Skeletal muscle satellite cell (primary cell): ENCODE results near the gene FAM204A.

ENCODE experiments used
- H3K27me3 ChIP-seq: 2 replicates; pipeline ENCODE4 v1.7.0; 2013; ENCODE audit warnings: low read length; ENCODE audit not compliant: control insufficient read depth, insufficient read depth
- H3K36me3 ChIP-seq: 2 replicates; pipeline ENCODE4 v1.7.0; 2013; ENCODE audit warnings: mild to moderate bottlenecking, control low read depth, low read length; ENCODE audit not compliant: insufficient read depth
- H3K4me1 ChIP-seq: 2 replicates; pipeline ENCODE4 v1.7.0; 2013; ENCODE audit warnings: low read length; ENCODE audit not compliant: control insufficient read depth, insufficient read depth
- H3K4me2 ChIP-seq: 2 replicates; pipeline ENCODE4 v1.7.0; 2013; ENCODE audit warnings: mild to moderate bottlenecking, low read length
- H3K4me3 ChIP-seq: 2 replicates; pipeline ENCODE4 v1.7.0; 2013; ENCODE audit warnings: low read length
- H3K9ac ChIP-seq: 2 replicates; pipeline ENCODE4 v1.7.0; 2013; ENCODE audit warnings: mild to moderate bottlenecking, low read depth, low read length, moderate library complexity
- H3K9me3 ChIP-seq: replicated peaks from 2 replicates; pipeline ENCODE4 v1.7.0; 2013; ENCODE audit warnings: mild to moderate bottlenecking, control low read depth, low read length

The FAM204A gene

GRCh38 chr10:118356628-118357027, 14.5 kb upstream of the FAM204A start:
- Histone ChIP-seq H3K9me3 (no peaks in the 10 kb centered on the region), H3K9ac (no peak overlapping the region), H3K36me3 (no peaks in the 10 kb centered on the region), H3K4me1 (no peaks in the 10 kb centered on the region), H3K27me3 (no peaks in the 10 kb centered on the region), H3K4me3 (no peak overlapping the region), H3K4me2 (no peak overlapping the region)

DNA sequence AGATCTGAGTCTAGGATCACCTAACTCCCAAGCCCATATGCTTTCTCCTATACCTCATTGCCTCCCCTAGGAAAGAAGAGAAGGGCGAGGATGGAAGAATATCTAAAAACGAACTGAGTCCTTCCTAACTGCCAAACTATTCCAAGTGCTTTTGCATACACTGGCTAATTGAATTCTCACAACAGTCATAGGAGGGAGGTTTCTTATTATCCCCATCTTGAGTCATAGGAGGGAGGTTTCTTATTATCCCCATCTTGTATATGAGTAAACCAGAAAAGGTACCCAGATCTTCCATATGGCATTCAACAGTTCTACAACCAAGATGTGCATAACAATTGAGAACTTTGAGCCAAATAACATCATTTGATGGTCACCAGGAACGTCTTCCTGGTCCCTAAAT, 13.1 kb upstream of the FAM204A start:
- Histone ChIP-seq H3K4me3 (no peak overlapping the region), H3K4me2 (no peak overlapping the region), H3K9ac (no peak overlapping the region), H3K36me3 (no peaks in the 10 kb centered on the region), H3K9me3 (no peaks in the 10 kb centered on the region), H3K4me1 (no peaks in the 10 kb centered on the region), H3K27me3 (no peaks in the 10 kb centered on the region)

- Histone ChIP-seq H3K9me3 (no peaks in the 10 kb centered on the region), H3K4me2 (no peak overlapping the region), H3K36me3 (no peaks in the 10 kb centered on the region), H3K4me1 (no peaks in the 10 kb centered on the region), H3K4me3 (no peak overlapping the region), H3K9ac (no peak overlapping the region), H3K27me3 (peaks cover 3% of the 10 kb centered on the region)
Measured at GRCh38 chr10:118349235-118349634, 7.1 kb upstream of the FAM204A start.

GRCh38 chr10:118343549-118343948, 1.4 kb upstream of the FAM204A start:
- peaks cover 11% of the 10 kb centered on the region for H3K4me1 ChIP-seq
- H3K9ac ChIP-seq = no peak overlapping the region
- H3K27me3 ChIP-seq = peaks cover 3% of the 10 kb centered on the region
- H3K4me2 ChIP-seq = no peak overlapping the region
- H3K36me3 ChIP-seq = no peaks in the 10 kb centered on the region
- H3K4me3 ChIP-seq = no peak overlapping the region
- H3K9me3 ChIP-seq = no peaks in the 10 kb centered on the region

GRCh38 chr10:118343115-118343514, 991 bp upstream of the FAM204A start:
- Histone ChIP-seq H3K4me1 (peaks cover 11% of the 10 kb centered on the region), H3K36me3 (no peaks in the 10 kb centered on the region), H3K4me3 (no peak overlapping the region), H3K9ac (no peak overlapping the region), H3K4me2 (no peak overlapping the region), H3K9me3 (no peaks in the 10 kb centered on the region), H3K27me3 (peaks cover under 1% of the 10 kb centered on the region)

- peak overlapping the region; percentile 90 for H3K9ac ChIP-seq
- no peaks in the 10 kb centered on the region for H3K36me3 ChIP-seq
- H3K4me3 ChIP-seq = peak overlapping the region; percentile 83
Measured at GRCh38 chr10:118342638-118343020, 505 bp upstream of the FAM204A start.

DNA sequence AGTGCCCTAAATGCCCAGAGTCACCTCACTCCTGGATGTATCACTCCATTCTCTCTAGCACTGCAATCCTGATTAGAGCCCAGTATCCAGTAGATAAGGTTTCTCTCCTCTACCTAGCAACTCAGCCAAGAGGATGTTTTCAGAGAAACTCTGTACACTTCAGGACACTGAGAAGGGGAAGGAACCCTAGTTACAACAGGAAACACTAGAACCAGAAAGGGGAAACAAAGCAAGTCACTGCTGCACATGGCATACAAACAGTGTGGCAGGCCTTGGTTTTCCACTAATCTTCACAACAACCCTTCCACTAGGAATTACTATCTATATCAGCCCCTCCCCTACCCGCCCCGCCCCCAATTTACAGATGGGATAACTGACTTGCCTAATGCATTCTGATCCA, 1.6 kb downstream of the FAM204A start:
- Histone ChIP-seq H3K4me1 (peaks cover 11% of the 10 kb centered on the region), H3K4me3 (peak overlapping the region; percentile 15), H3K9me3 (no peaks in the 10 kb centered on the region), H3K9ac (no peak overlapping the region), H3K4me2 (peak overlapping the region; percentile 83), H3K27me3 (no peaks in the 10 kb centered on the region), H3K36me3 (peaks cover 8% of the 10 kb centered on the region)

More at GRCh38 chr10:118342638-118343020, 505 bp upstream of the FAM204A start:
- Histone ChIP-seq H3K9me3 (no peaks in the 10 kb centered on the region), H3K27me3 (no peaks in the 10 kb centered on the region), H3K4me2 (peak overlapping the region; percentile 90), H3K4me1 (peaks cover 11% of the 10 kb centered on the region)

GRCh38 chr10:118339111-118339510, 3.0 kb downstream of the FAM204A start:
- no peak overlapping the region for H3K9ac ChIP-seq
- H3K27me3 ChIP-seq = no peaks in the 10 kb centered on the region
- peaks cover 19% of the 10 kb centered on the region for H3K36me3 ChIP-seq
- no peaks in the 10 kb centered on the region for H3K9me3 ChIP-seq
- no peak overlapping the region for H3K4me3 ChIP-seq
- H3K4me1 ChIP-seq = peaks cover 11% of the 10 kb centered on the region
- H3K4me2 ChIP-seq = no peak overlapping the region

DNA sequence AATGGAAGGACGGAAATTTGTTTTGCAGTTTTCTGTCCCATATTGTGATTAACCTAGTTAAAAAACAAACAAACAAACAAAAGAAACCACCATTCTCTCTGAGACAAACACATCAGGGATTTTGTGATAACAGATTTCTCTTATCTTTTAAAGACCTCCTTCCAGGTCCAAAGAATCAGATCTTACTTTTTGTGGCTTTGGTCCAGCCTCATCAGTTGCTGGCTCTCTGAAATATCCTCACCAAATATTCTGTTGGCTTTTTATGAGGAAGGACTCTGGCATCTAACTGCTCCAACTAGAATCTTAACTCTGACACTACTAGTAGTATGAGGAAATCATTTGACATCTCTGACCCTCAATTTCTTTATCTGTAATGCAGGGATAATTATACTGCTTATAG, 4.8 kb downstream of the FAM204A start:
- peaks cover 32% of the 10 kb centered on the region for H3K36me3 ChIP-seq
- no peaks in the 10 kb centered on the region for H3K9me3 ChIP-seq
- no peaks in the 10 kb centered on the region for H3K27me3 ChIP-seq
- no peak overlapping the region for H3K4me3 ChIP-seq
- peaks cover 11% of the 10 kb centered on the region for H3K4me1 ChIP-seq
- no peak overlapping the region for H3K4me2 ChIP-seq
- no peak overlapping the region for H3K9ac ChIP-seq

- Histone ChIP-seq H3K4me1 (no peaks in the 10 kb centered on the region), H3K27me3 (no peaks in the 10 kb centered on the region), H3K9me3 (no peaks in the 10 kb centered on the region), H3K36me3 (peaks cover 54% of the 10 kb centered on the region), H3K4me2 (no peak overlapping the region), H3K9ac (no peak overlapping the region), H3K4me3 (no peak overlapping the region)
Measured at GRCh38 chr10:118333871-118334270, 8.3 kb downstream of the FAM204A start.

DNA sequence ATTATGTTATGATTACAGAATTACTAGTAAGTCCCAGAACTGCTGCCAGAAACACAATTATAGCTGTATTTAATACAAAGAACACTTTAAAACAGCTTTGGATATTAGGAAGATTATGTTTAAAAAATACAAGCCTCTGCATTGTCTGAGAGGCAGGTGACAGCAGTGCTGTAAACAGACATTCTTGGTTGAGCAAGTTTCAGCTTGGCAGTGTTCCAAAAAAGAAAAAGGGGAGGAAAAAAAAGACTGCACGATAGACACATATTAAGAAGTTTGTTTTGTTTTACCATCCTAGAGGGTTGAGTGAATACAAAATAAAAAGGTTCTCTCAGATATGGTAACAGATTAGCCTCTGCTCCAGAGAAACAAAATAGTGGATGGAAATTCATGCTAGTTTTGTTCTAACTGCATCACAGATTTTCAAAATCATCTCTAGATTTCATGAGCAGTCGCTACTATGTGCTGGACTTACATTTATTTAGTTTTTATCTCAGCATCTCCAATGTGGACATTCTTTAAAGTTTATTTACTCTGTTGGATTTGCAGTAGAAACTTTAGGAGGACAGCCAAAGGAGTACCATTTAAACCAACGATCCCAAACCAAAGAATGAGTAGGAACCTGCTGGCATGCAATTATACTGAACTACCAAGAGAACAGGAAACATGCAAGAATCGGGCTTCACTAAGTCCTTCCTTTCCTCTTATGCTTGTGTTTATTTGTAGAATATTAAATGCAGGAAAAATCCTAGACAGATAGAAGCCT, 9.0 kb downstream of the FAM204A start:
- Histone ChIP-seq H3K4me2 (no peak overlapping the region), H3K36me3 (peaks cover 55% of the 10 kb centered on the region), H3K27me3 (no peaks in the 10 kb centered on the region), H3K9me3 (no peaks in the 10 kb centered on the region), H3K9ac (no peak overlapping the region), H3K4me3 (no peak overlapping the region), H3K4me1 (no peaks in the 10 kb centered on the region)

- H3K4me2 ChIP-seq = no peak overlapping the region
- peaks cover 64% of the 10 kb centered on the region for H3K36me3 ChIP-seq
- no peak overlapping the region for H3K4me3 ChIP-seq
- H3K4me1 ChIP-seq = no peaks in the 10 kb centered on the region
- no peaks in the 10 kb centered on the region for H3K9me3 ChIP-seq
- no peaks in the 10 kb centered on the region for H3K27me3 ChIP-seq
- H3K9ac ChIP-seq = no peak overlapping the region
Measured at GRCh38 chr10:118332236-118332635, 9.9 kb downstream of the FAM204A start.
